HEK293 (cell line): ENCODE results near the gene KLHL29.

ENCODE experiments used
- CTCF ChIA-PET: fragments of 350-600 bp; formaldehyde crosslinking; extraction: SDS; loops from one replicate; lab custom pipeline; 2021; ENCODE audit warnings: antibody characterized with exemption; lab: Yijun Ruan, JAX
- POLR2A ChIA-PET: fragments of 300-600 bp; formaldehyde crosslinking; extraction: SDS; loops from one replicate; lab custom pipeline; 2020; ENCODE audit warnings: antibody characterized with exemption, inconsistent platforms; lab: Yijun Ruan, JAX
- H3K27ac ChIP-seq: fragments of 200-500 bp; sonication (Bioruptor generic); 2 replicates; pipeline ENCODE4 v1.5.1; 2014; ENCODE audit warnings: low read depth, low read length, control low read depth, inconsistent platforms; ENCODE audit errors: extremely low read depth
- H3K36me3 ChIP-seq, 2 experiments: fragments of 200-500 bp in 1 of 2; sonication (Bioruptor generic) in 1 of 2; 1 replicate in 1 of 2; 2 replicates in 1 of 2; pipeline ENCODE4 v1.5.1; 2014 to 2017; ENCODE audit warnings: inconsistent platforms in 2 of 2, low read length in 2 of 2; ENCODE audit not compliant: control insufficient read depth in 2 of 2, insufficient read depth in 1 of 2
- H3K4me1 ChIP-seq: fragments of 200-500 bp; sonication (Bioruptor generic); 2 replicates; pipeline ENCODE4 v1.5.1; 2014; ENCODE audit warnings: mild to moderate bottlenecking, low read length, inconsistent platforms; ENCODE audit not compliant: control insufficient read depth, insufficient read depth
- H3K4me3 ChIP-seq: 2 replicates; pipeline ENCODE4 v1.5.1; 2011; ENCODE audit warnings: low read depth, mild to moderate bottlenecking, control low read depth, low read length, moderate library complexity
- H3K9me3 ChIP-seq: fragments of 200-500 bp; sonication (Bioruptor generic); 2 replicates; pipeline ENCODE4 v1.5.1; 2014; ENCODE audit warnings: low read depth, low read length, inconsistent platforms; ENCODE audit not compliant: control insufficient read depth, insufficient read depth
- PATZ1 ChIP-seq: fragments of 450-650 bp; formaldehyde crosslinking; IDR thresholded peaks from 2 replicates; pipeline ENCODE4 v1.5.1; 2016; ENCODE audit warnings: missing biosample characterization, missing genetic modification characterization
- PRDM10 ChIP-seq: fragments of 450-650 bp; formaldehyde crosslinking; IDR thresholded peaks from 2 replicates; pipeline ENCODE4 v1.5.1; 2016; ENCODE audit warnings: missing biosample characterization, missing genetic modification characterization
- ZBTB1 ChIP-seq: fragments of 450-650 bp; formaldehyde crosslinking; IDR thresholded peaks from 2 replicates; pipeline ENCODE4 v1.5.1; 2016; ENCODE audit warnings: missing biosample characterization, missing genetic modification characterization
- ZBTB17 ChIP-seq: fragments of 450-650 bp; formaldehyde crosslinking; IDR thresholded peaks from 2 replicates; pipeline ENCODE4 v1.5.1; 2016; ENCODE audit warnings: missing biosample characterization, missing genetic modification characterization
- ZBTB7A ChIP-seq: fragments of 450-650 bp; formaldehyde crosslinking; IDR thresholded peaks from 2 replicates; pipeline ENCODE4 v1.5.1; 2016; ENCODE audit warnings: low read depth, missing biosample characterization, missing genetic modification characterization
- ZFP37 ChIP-seq: fragments of 450-650 bp; formaldehyde crosslinking; IDR thresholded peaks from 2 replicates; pipeline ENCODE4 v1.5.1; 2016; ENCODE audit warnings: missing biosample characterization, missing genetic modification characterization
- ZNF16 ChIP-seq: fragments of 450-650 bp; formaldehyde crosslinking; IDR thresholded peaks from 2 replicates; pipeline ENCODE4 v1.5.1; 2016; ENCODE audit warnings: low read depth, missing biosample characterization, missing genetic modification characterization
- ZNF2 ChIP-seq: fragments of 450-650 bp; formaldehyde crosslinking; IDR thresholded peaks from 2 replicates; pipeline ENCODE4 v1.5.1; 2016; ENCODE audit warnings: missing biosample characterization, missing genetic modification characterization
- ZNF211 ChIP-seq: fragments of 450-650 bp; formaldehyde crosslinking; IDR thresholded peaks from 2 replicates; pipeline ENCODE4 v1.5.1; 2016; ENCODE audit warnings: low read depth, missing biosample characterization, missing genetic modification characterization
- ZNF26 ChIP-seq: fragments of 450-650 bp; formaldehyde crosslinking; IDR thresholded peaks from 2 replicates; pipeline ENCODE4 v1.5.1; 2016; ENCODE audit warnings: missing biosample characterization, missing genetic modification characterization
- ZNF433 ChIP-seq: fragments of 450-650 bp; formaldehyde crosslinking; IDR thresholded peaks from 2 replicates; pipeline ENCODE4 v1.5.1; 2016; ENCODE audit warnings: missing biosample characterization, missing genetic modification characterization, low read depth
- ZNF558 ChIP-seq: fragments of 450-650 bp; formaldehyde crosslinking; IDR thresholded peaks from 2 replicates; pipeline ENCODE4 v1.5.1; 2016; ENCODE audit warnings: missing biosample characterization, missing genetic modification characterization
- ZNF707 ChIP-seq: fragments of 450-650 bp; formaldehyde crosslinking; IDR thresholded peaks from 2 replicates; pipeline ENCODE4 v1.5.1; 2016; ENCODE audit warnings: missing biosample characterization, missing genetic modification characterization
- ZNF792 ChIP-seq: fragments of 450-650 bp; formaldehyde crosslinking; IDR thresholded peaks from 2 replicates; pipeline ENCODE4 v1.5.1; 2016; ENCODE audit warnings: missing biosample characterization, missing genetic modification characterization
- TF ChIP-seq, protein P1 (sequence below): fragments of 450-650 bp; formaldehyde crosslinking; IDR thresholded peaks from 2 replicates; pipeline ENCODE4 v1.5.1; 2016; ENCODE audit warnings: missing biosample characterization, missing genetic modification characterization, borderline replicate concordance
- TF ChIP-seq, protein P2 (sequence below): IDR thresholded peaks from 2 replicates; pipeline ENCODE4 v1.6.1; 2011; ENCODE audit warnings: mild to moderate bottlenecking, low read depth, low read length, borderline replicate concordance

KLHL29 gene

DNA sequence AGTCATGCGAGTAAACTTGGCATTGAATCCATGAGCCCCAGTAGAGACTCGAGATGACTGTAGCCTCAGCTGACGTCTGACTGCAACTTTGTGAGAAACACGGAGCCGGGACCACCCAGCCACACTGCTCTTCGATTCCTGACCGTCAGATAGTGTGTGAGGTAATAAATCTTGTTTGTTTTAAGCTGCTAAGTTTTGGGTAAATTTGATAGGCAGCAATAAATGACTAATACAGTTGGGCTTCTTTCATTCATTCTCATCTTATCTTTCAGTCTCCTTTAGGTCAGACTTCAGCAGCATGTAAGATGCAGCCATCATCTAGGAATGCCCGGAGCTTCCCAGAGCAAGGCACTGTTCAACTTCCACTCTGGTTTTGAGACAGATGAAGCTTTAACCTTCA, 8.0 kb upstream of the KLHL29 start:
- ChIA-PET CTCF (interaction anchor here (1.1 to 2.9 kb wide), 2 partner anchors 25 to 47 kb away, joined by 3 to 10 read pairs; no protein-coding TSS in a partner anchor), POLR2A (no interaction called here)
- H3K27ac ChIP-seq = no peak overlapping the region
- no peaks in the 10 kb centered on the region for H3K9me3 ChIP-seq
- H3K4me3 ChIP-seq = no peak overlapping the region
- no peaks in the 10 kb centered on the region for H3K36me3 ChIP-seq
- H3K4me1 ChIP-seq = 0 out of 2 replicates have a peak, but pooled peaks cover 6% of the 10 kb centered on the region
- TF ChIP-seq ZNF707 (tag by site-specific recombination) (no peak), ZNF16 (tag by site-specific recombination) (no peak), ZBTB7A (tag by site-specific recombination) (no peak), ZFP37 (tag by site-specific recombination) (no peak), PATZ1 (tag by site-specific recombination) (no peak), ZBTB1 (no peak), ZBTB17 (tag by site-specific recombination) (no peak), ZNF792 (tag by site-specific recombination) (no peak)

- POLR2A ChIA-PET = no interaction called here
- Histone ChIP-seq H3K27ac (no peak overlapping the region), H3K9me3 (no peaks in the 10 kb centered on the region), H3K4me3 (no peak overlapping the region)
- no peak for TF ChIP-seq ZNF26 (tag by site-specific recombination)
- TF ChIP-seq, protein P1, sequence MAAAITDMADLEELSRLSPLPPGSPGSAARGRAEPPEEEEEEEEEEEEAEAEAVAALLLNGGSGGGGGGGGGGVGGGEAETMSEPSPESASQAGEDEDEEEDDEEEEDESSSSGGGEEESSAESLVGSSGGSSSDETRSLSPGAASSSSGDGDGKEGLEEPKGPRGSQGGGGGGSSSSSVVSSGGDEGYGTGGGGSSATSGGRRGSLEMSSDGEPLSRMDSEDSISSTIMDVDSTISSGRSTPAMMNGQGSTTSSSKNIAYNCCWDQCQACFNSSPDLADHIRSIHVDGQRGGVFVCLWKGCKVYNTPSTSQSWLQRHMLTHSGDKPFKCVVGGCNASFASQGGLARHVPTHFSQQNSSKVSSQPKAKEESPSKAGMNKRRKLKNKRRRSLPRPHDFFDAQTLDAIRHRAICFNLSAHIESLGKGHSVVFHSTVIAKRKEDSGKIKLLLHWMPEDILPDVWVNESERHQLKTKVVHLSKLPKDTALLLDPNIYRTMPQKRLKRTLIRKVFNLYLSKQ (tag by site-specific recombination) = no peak
- no peak for TF ChIP-seq ZNF2 (tag by site-specific recombination)
- no peak for TF ChIP-seq ZNF558 (tag by site-specific recombination)
- TF ChIP-seq, protein P2, sequence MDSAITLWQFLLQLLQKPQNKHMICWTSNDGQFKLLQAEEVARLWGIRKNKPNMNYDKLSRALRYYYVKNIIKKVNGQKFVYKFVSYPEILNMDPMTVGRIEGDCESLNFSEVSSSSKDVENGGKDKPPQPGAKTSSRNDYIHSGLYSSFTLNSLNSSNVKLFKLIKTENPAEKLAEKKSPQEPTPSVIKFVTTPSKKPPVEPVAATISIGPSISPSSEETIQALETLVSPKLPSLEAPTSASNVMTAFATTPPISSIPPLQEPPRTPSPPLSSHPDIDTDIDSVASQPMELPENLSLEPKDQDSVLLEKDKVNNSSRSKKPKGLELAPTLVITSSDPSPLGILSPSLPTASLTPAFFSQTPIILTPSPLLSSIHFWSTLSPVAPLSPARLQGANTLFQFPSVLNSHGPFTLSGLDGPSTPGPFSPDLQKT = no peak
- TF ChIP-seq ZNF211 (tag by site-specific recombination) = no peak
- no peak for TF ChIP-seq ZNF433 (tag by site-specific recombination)
- TF ChIP-seq PRDM10 (tag by site-specific recombination) = peak; percentile 74
- TF ChIP-seq, all 188 proteins: peak for 1
- H3K4me1 ChIP-seq = 0 out of 2 replicates have a peak, but pooled peaks cover 6% of the 10 kb centered on the region
- CTCF ChIA-PET = interaction anchor here (0.7 to 2.9 kb wide), 2 partner anchors 26 to 118 kb away, joined by 5 to 10 read pairs; no protein-coding TSS in a partner anchor
- H3K36me3 ChIP-seq = no peaks in the 10 kb centered on the region
Observed at GRCh38 chr2:23377771-23378170, 7.2 kb upstream of the KLHL29 start.
